Endodermal cell (in vitro differentiated cells): ENCODE data around the gene KLHL40. TPM values are rescaled to one million over a fixed set of nuclear protein-coding genes. Genes with fewer than 3 reads are reported as not detected.

ENCODE experiments used
- DNase-seq: peaks from one replicate; pipeline ENCODE4 v3.0.0-alpha.2; 2017
- H3K27ac ChIP-seq: 2 replicates; pipeline ENCODE4 v1.5.1; 2013; ENCODE audit warnings: mild to moderate bottlenecking, low read depth, low read length, moderate library complexity
- H3K27me3 ChIP-seq: 2 replicates; pipeline ENCODE4 v1.6.1; 2013; ENCODE audit warnings: mild to moderate bottlenecking, low read length, moderate library complexity; ENCODE audit not compliant: insufficient read depth, control insufficient read depth, poor library complexity, severe bottlenecking
- H3K36me3 ChIP-seq: 2 replicates; pipeline ENCODE4 v1.7.0; 2013; ENCODE audit warnings: mild to moderate bottlenecking, low read length, moderate library complexity; ENCODE audit not compliant: control insufficient read depth, insufficient read depth
- H3K4me1 ChIP-seq: one replicate; pipeline ENCODE4 v1.7.0; 2013; ENCODE audit warnings: low read length; ENCODE audit not compliant: control insufficient read depth, insufficient read depth
- H3K4me3 ChIP-seq: 2 replicates; pipeline ENCODE4 v1.5.1; 2013; ENCODE audit warnings: mild to moderate bottlenecking, low read length, moderate library complexity
- H3K9ac ChIP-seq: 2 replicates; pipeline ENCODE4 v1.6.1; 2013; ENCODE audit warnings: mild to moderate bottlenecking, low read length, moderate library complexity; ENCODE audit not compliant: poor library complexity, severe bottlenecking; ENCODE audit errors: extremely low read depth
- H3K9me3 ChIP-seq: 2 replicates; pipeline ENCODE4 v1.6.1; 2013; ENCODE audit warnings: mild to moderate bottlenecking, low read length, moderate library complexity; ENCODE audit not compliant: control insufficient read depth
- H3K27ac Mint-ChIP-seq: 2 replicates; pipeline ENCODE4 v1.8.0; 2020; ENCODE audit warnings: mixed read lengths
- H3K27me3 Mint-ChIP-seq: 2 replicates; pipeline ENCODE4 v1.8.0; 2021; ENCODE audit warnings: mild to moderate bottlenecking, mixed read lengths; ENCODE audit not compliant: insufficient read depth
- H3K36me3 Mint-ChIP-seq: 2 replicates; pipeline ENCODE4 v1.8.0; 2020; ENCODE audit warnings: low read depth, mixed read lengths
- H3K4me1 Mint-ChIP-seq: 2 replicates; pipeline ENCODE4 v1.8.0; 2020; ENCODE audit warnings: mixed read lengths
- H3K4me3 Mint-ChIP-seq: 2 replicates; pipeline ENCODE4 v1.8.0; 2020; ENCODE audit warnings: mild to moderate bottlenecking, moderate library complexity, mixed read lengths
- H3K9me3 Mint-ChIP-seq: 2 replicates; pipeline ENCODE4 v1.8.0; 2020; ENCODE audit warnings: mild to moderate bottlenecking, mixed read lengths
- WGBS, 2 experiments: methylation state at CpG; one replicate each; pipeline versions ENCODE4 v1.1.5 to v1.1.7; 2013; ENCODE audit warnings: missing lambda C conversion rate in 2 of 2, mixed read lengths in 1 of 2; ENCODE audit not compliant: insufficient coverage in 1 of 2, insufficient read length in 1 of 2; 5-methylcytosine and 5-hydroxymethylcytosine counted together
- total RNA-seq, 2 donors: library from RNA; stranded (reverse); fragmentation: NEBNext Ultra II Directional in 1 of 2; extraction: Animal tissue kit (Norgen Biotek cat#: 25700) in 1 of 2; gene quantifications; 2 replicates in 1 of 2; 3 replicates in 1 of 2; pipeline ENCODE4 v1.2.1, GENCODE V29; 2021
- TF ChIP-seq, protein P1 (sequence below): fragments of 200-600 bp; sonication (generic); conservative IDR thresholded peaks from 2 replicates; pipeline ENCODE4 v1.5.0; 2021; ENCODE audit warnings: antibody characterized with exemption, mild to moderate bottlenecking

The KLHL40 gene
- total RNA-seq, 2 donors from 2014 or later, result not detected

DNA sequence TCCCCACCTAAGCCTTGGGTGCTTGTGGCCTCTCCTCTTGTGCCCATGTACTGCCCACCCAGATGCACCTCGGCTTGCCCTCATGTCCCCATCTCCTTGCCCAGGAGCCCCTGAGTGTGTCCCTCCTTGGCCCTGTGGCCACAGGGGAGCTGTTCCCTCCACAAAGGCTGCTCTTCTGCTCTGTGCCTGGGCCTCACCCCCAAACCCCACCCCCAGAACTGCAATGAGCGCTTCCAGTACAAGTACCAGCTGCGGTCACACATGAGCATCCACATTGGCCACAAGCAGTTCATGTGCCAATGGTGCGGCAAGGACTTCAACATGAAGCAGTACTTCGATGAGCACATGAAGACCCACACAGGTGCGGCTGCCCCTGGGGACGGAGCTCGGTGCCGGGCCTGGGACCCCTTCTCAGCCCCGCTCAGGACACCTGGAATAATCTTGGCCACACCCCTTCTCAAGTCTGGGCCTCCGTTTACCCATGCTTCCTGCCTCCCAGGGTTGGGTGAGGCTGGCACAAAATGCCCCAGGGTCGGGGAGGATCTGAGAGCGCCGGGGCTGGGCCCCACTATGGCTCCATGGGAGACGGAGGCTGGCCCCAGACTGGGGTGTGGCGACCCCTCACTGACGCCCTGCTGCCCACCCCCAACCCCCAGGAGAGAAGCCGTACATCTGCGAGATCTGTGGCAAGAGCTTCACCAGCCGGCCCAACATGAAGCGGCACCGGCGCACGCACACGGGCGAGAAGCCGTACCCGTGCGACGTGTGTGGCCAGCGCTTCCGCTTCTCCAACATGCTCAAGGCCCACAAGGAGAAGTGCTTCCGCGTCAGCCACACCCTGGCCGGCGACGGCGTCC, 21.5 kb upstream of the KLHL40 start:
- H3K9me3 ChIP-seq, result no peaks in the 10 kb centered on the region
- Mint-ChIP-seq H3K36me3 (no peaks in the 10 kb centered on the region), H3K4me1 (peaks cover 9% of the 10 kb centered on the region), H3K9me3 (no peaks in the 10 kb centered on the region), H3K4me3 (no peak overlapping the region), H3K27ac (no peak overlapping the region), H3K27me3 (peaks cover 3% of the 10 kb centered on the region)
- H3K36me3 ChIP-seq, result no peaks in the 10 kb centered on the region
- no peak overlapping the region for H3K4me3 ChIP-seq
- no peaks in the 10 kb centered on the region for H3K27me3 ChIP-seq
- no peak overlapping the region for H3K9ac ChIP-seq
- 94 to 98% methylated on average over 25 to 38 of the region's 38 CpGs for WGBS, 2 experiments
- peak; percentile 32 for DNase-seq
- no peaks in the 10 kb centered on the region for H3K4me1 ChIP-seq
- TF ChIP-seq, protein P1, sequence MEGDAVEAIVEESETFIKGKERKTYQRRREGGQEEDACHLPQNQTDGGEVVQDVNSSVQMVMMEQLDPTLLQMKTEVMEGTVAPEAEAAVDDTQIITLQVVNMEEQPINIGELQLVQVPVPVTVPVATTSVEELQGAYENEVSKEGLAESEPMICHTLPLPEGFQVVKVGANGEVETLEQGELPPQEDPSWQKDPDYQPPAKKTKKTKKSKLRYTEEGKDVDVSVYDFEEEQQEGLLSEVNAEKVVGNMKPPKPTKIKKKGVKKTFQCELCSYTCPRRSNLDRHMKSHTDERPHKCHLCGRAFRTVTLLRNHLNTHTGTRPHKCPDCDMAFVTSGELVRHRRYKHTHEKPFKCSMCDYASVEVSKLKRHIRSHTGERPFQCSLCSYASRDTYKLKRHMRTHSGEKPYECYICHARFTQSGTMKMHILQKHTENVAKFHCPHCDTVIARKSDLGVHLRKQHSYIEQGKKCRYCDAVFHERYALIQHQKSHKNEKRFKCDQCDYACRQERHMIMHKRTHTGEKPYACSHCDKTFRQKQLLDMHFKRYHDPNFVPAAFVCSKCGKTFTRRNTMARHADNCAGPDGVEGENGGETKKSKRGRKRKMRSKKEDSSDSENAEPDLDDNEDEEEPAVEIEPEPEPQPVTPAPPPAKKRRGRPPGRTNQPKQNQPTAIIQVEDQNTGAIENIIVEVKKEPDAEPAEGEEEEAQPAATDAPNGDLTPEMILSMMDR, result no peak
- no peak overlapping the region for H3K27ac ChIP-seq

- Mint-ChIP-seq H3K36me3 (no peaks in the 10 kb centered on the region), H3K4me1 (peaks cover 9% of the 10 kb centered on the region), H3K9me3 (no peaks in the 10 kb centered on the region), H3K27me3 (peaks cover 3% of the 10 kb centered on the region), H3K27ac (no peak overlapping the region), H3K4me3 (no peak overlapping the region)
- 80 to 90% methylated on average over 2 to 19 of the region's 19 CpGs for WGBS, 2 experiments
- no peaks in the 10 kb centered on the region for H3K27me3 ChIP-seq
- H3K36me3 ChIP-seq, result no peaks in the 10 kb centered on the region
- no peak overlapping the region for H3K27ac ChIP-seq
- no peak for DNase-seq
- no peak overlapping the region for H3K4me3 ChIP-seq
- TF ChIP-seq, protein P1, result no peak
- H3K9me3 ChIP-seq, result no peaks in the 10 kb centered on the region
- H3K9ac ChIP-seq, result no peak overlapping the region
- no peaks in the 10 kb centered on the region for H3K4me1 ChIP-seq
These were observed 20.9 kb upstream of the KLHL40 start for GRCh38 chr3:42664438-42664803.

DNA sequence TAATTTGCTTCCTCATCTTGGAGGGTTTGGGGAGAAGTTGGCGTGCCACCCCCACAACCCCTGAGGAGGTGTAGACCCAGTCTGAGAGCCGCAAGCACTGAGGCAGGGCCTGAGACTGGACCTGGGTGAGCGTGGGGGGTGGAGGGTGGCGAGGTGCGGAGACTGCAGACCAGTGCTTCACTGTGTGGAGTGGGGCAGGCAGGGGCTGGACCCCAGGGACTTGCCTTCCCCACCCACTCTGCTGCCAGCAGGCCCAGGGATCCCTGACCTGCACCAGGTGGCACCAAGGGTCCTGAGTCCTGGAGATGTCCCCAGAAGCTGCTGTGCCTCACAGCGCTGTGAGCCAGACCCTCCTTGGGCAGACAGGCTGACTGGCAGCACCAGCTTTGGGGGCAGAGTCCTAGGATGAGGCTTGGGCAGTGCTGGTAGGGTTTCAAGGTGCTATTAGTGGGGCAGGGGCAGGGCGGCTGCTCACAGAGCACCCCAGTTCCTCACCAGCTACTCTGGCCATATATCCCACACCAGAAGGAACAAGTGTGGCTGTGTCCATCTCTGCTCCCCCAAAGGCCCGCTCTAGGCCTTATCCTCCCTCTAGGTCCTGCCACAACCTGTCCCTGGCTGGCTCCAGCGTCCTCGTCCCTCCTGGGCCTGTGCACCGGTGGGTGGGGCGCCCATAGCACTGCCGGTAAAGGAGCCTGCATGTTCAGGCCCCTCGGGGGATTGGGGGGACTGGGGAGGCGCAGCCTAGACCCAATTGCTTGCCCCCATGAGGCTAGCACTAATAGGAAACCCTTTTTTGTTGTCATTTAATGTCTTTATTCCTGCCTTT, 20.1 kb upstream of the KLHL40 start:
- H3K4me3 Mint-ChIP-seq, result no peak overlapping the region
- Histone ChIP-seq H3K27me3 (no peaks in the 10 kb centered on the region), H3K4me3 (no peak overlapping the region), H3K9me3 (no peaks in the 10 kb centered on the region), H3K36me3 (no peaks in the 10 kb centered on the region), H3K9ac (no peak overlapping the region), H3K4me1 (no peaks in the 10 kb centered on the region), H3K27ac (no peak overlapping the region)
- no peaks in the 10 kb centered on the region for H3K9me3 Mint-ChIP-seq
- H3K4me1 Mint-ChIP-seq, result peaks cover 6% of the 10 kb centered on the region
- no peak overlapping the region for H3K27ac Mint-ChIP-seq
- H3K36me3 Mint-ChIP-seq, result no peaks in the 10 kb centered on the region
- peaks cover 3% of the 10 kb centered on the region for H3K27me3 Mint-ChIP-seq
- peak; percentile 38 for DNase-seq
- TF ChIP-seq, protein P1, result no peak
- WGBS, 2 experiments, result 86 to 100% methylated on average over 6 to 15 of the region's 15 CpGs
